ENCODE results near the gene SLC19A3.
A peak's percentile ranks its signal among the peaks of the same experiment; 100 is the strongest.

The SLC19A3 gene

GRCh38 chr2:227703961-227704360 is 13.9 kb downstream of the SLC19A3 start:
- H3K4me3 ChIP-seq (ENCODE audit: low read length) = no peak overlapping the region
- TF ChIP-seq CTCF (IDR thresholded peaks at IDR 0.05; ENCODE audit: insufficient read depth, low read depth, low read length, missing control alignments) = no peak
- DNase-seq (ENCODE audit: low read depth) = peak; percentile 73

GRCh38 chr2:227703280-227703732 is 14.5 kb downstream of the SLC19A3 start:
- no peak for TF ChIP-seq CTCF (IDR thresholded peaks at IDR 0.05; ENCODE audit: insufficient read depth, low read depth, low read length, missing control alignments)
- DNase-seq (ENCODE audit: low read depth) = peak; percentile 91

GRCh38 chr2:227701556-227701955 is 16.3 kb downstream of the SLC19A3 start:
- no peak for DNase-seq (ENCODE audit: low read depth)
- no peak for TF ChIP-seq CTCF (IDR thresholded peaks at IDR 0.05; ENCODE audit: insufficient read depth, low read depth, low read length, missing control alignments)
- no peak overlapping the region for H3K4me3 ChIP-seq (ENCODE audit: low read length)

More at GRCh38 chr2:227703280-227703732, 14.5 kb downstream of the SLC19A3 start:
- no peak overlapping the region for H3K4me3 ChIP-seq (ENCODE audit: low read length)

GRCh38 chr2:227696990-227697679 is 20.7 kb downstream of the SLC19A3 start:
- no peak for DNase-seq (ENCODE audit: low read depth)
- H3K4me3 ChIP-seq (ENCODE audit: low read length) = no peak overlapping the region
- TF ChIP-seq CTCF (IDR thresholded peaks at IDR 0.05; ENCODE audit: insufficient read depth, low read depth, low read length, missing control alignments) = no peak

- TF ChIP-seq CTCF (IDR thresholded peaks at IDR 0.05; ENCODE audit: insufficient read depth, low read depth, low read length, missing control alignments) = no peak
- H3K4me3 ChIP-seq (ENCODE audit: low read length) = no peak overlapping the region
- DNase-seq (ENCODE audit: low read depth) = no peak
Measured at GRCh38 chr2:227687189-227687588, 30.6 kb downstream of the SLC19A3 start.

- no peak overlapping the region for H3K4me3 ChIP-seq (ENCODE audit: low read length)
- peak; percentile 41 for DNase-seq (ENCODE audit: low read depth)
- no peak for TF ChIP-seq CTCF (IDR thresholded peaks at IDR 0.05; ENCODE audit: insufficient read depth, low read depth, low read length, missing control alignments)
Measured at GRCh38 chr2:227684258-227684657, 33.6 kb downstream of the SLC19A3 start.

- H3K4me3 ChIP-seq (ENCODE audit: low read length) = no peak overlapping the region
- TF ChIP-seq CTCF (IDR thresholded peaks at IDR 0.05; ENCODE audit: insufficient read depth, low read depth, low read length, missing control alignments) = no peak
- no peak for DNase-seq (ENCODE audit: low read depth)
Measured at GRCh38 chr2:227677928-227678327, 39.9 kb downstream of the SLC19A3 start.

Data from epithelial cell of esophagus (primary cell).